ENCODE measurements around the gene GRAMD2B.

Gene GRAMD2B

GRCh38 chr5:126383776-126384175 lies 39.4 kb upstream of the GRAMD2B start:
- H3K9me3 ChIP-seq = no peaks in the 10 kb centered on the region
- no peaks in the 10 kb centered on the region for H3K4me1 ChIP-seq (ENCODE audit: control insufficient read depth in 1 of 2, insufficient read depth in 1 of 2, low read depth in 1 of 2, low read length in 1 of 2)
- H3K27ac ChIP-seq = no peak overlapping the region
- TF ChIP-seq CTCF (IDR thresholded peaks at IDR 0.05) = no peak
- H3K36me3 ChIP-seq = no peaks in the 10 kb centered on the region
- H3K27me3 ChIP-seq = no peaks in the 10 kb centered on the region
- H3K4me3 ChIP-seq (ENCODE audit: low read depth in 1 of 2, low read length in 1 of 2) = no peak overlapping the region

GRCh38 chr5:126384985-126385384 lies 38.2 kb upstream of the GRAMD2B start:
- no peaks in the 10 kb centered on the region for H3K27me3 ChIP-seq
- no peaks in the 10 kb centered on the region for H3K36me3 ChIP-seq
- H3K27ac ChIP-seq = no peak overlapping the region
- TF ChIP-seq CTCF (IDR thresholded peaks at IDR 0.05) = no peak
- no peak overlapping the region for H3K4me3 ChIP-seq (ENCODE audit: low read depth in 1 of 2, low read length in 1 of 2)
- no peaks in the 10 kb centered on the region for H3K9me3 ChIP-seq
- H3K4me1 ChIP-seq (ENCODE audit: control insufficient read depth in 1 of 2, insufficient read depth in 1 of 2, low read depth in 1 of 2, low read length in 1 of 2) = no peaks in the 10 kb centered on the region

- no peaks in the 10 kb centered on the region for H3K27me3 ChIP-seq
- no peak for TF ChIP-seq CTCF (IDR thresholded peaks at IDR 0.05)
- H3K27ac ChIP-seq = no peak overlapping the region
- no peaks in the 10 kb centered on the region for H3K4me1 ChIP-seq (ENCODE audit: control insufficient read depth in 1 of 2, insufficient read depth in 1 of 2, low read depth in 1 of 2, low read length in 1 of 2)
- no peaks in the 10 kb centered on the region for H3K9me3 ChIP-seq
- no peak overlapping the region for H3K4me3 ChIP-seq (ENCODE audit: low read depth in 1 of 2, low read length in 1 of 2)
- no peaks in the 10 kb centered on the region for H3K36me3 ChIP-seq
These were observed 37.4 kb upstream of the GRAMD2B start for GRCh38 chr5:126385524-126386502.

DNA sequence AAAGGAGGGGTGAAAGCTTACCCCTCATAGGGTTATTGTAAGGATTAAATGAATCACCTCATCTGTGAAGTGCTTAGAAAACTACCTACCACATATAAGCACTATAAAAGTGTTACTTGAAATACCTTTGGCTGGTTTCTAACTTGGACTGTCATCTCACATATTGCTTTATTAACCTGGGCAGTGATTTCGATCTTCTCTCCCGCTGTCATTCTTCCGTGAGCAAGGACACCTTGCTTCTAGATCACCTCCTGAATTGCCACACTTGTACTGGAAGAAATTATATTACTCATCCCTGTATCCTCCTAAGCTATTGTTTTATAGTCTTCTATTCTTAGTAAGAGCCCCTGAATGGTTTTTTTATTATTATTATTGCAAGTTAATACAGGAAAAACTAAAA lies 34.0 kb upstream of the GRAMD2B start:
- H3K4me3 ChIP-seq (ENCODE audit: low read depth in 1 of 2, low read length in 1 of 2) = no peak overlapping the region
- no peak for TF ChIP-seq CTCF (IDR thresholded peaks at IDR 0.05)
- H3K36me3 ChIP-seq = no peaks in the 10 kb centered on the region
- H3K27ac ChIP-seq = no peak overlapping the region
- H3K4me1 ChIP-seq (ENCODE audit: control insufficient read depth in 1 of 2, insufficient read depth in 1 of 2, low read depth in 1 of 2, low read length in 1 of 2) = no peaks in the 10 kb centered on the region
- H3K27me3 ChIP-seq = no peaks in the 10 kb centered on the region
- no peaks in the 10 kb centered on the region for H3K9me3 ChIP-seq

DNA sequence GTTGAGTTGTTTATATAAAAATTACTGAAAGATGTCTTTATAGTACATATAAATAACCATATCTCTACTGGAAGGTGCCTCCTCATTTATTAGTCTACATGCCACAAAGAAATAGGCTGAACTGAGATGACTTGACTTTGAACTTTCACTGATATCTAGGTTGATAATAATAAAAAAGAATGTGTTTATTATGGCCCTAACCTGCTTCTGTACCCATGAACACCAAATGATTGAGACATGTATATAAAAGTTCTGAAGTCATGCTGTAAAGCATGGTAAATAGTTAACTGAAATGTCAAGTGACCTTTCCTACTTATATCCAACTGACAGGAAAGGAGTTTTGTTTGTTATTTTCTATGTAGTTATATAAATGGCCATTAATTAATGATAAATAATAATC lies 33.2 kb upstream of the GRAMD2B start:
- no peak for TF ChIP-seq CTCF (IDR thresholded peaks at IDR 0.05)
- Histone ChIP-seq H3K9me3 (no peaks in the 10 kb centered on the region), H3K36me3 (no peaks in the 10 kb centered on the region), H3K27ac (no peak overlapping the region), H3K4me3 (ENCODE audit: low read depth in 1 of 2, low read length in 1 of 2) (no peak overlapping the region), H3K27me3 (no peaks in the 10 kb centered on the region), H3K4me1 (ENCODE audit: control insufficient read depth in 1 of 2, insufficient read depth in 1 of 2, low read depth in 1 of 2, low read length in 1 of 2) (no peaks in the 10 kb centered on the region)
